ENCODE results near the gene COL20A1. TPM values are rescaled to one million over a fixed set of nuclear protein-coding genes. Genes with fewer than 3 reads are reported as not detected.

COL20A1 gene
- total and polyA plus RNA-seq, 2 donors (not counting 1 experiment from before 2014, with no cell fraction given) = not detected

- TF ChIP-seq EZH2 (IDR thresholded peaks at IDR 0.05; ENCODE audit: borderline replicate concordance, insufficient read depth, low read depth, low read length, poor library complexity, severe bottlenecking) (no peak), CTCF (IDR thresholded peaks at IDR 0.05) (no peak)
- Histone ChIP-seq H3K27ac (ENCODE audit: low read length in 2 of 2) (no peak overlapping the region), H3K4me2 (replicated peaks; ENCODE audit: low read depth, low read length, poor library complexity, severe bottlenecking) (peak overlapping the region; percentile 47), H4K20me1 (ENCODE audit: control insufficient read depth, insufficient read depth, low read length, poor library complexity, severe bottlenecking) (no peaks in the 10 kb centered on the region), H3K9ac (ENCODE audit: low read length) (no peak overlapping the region), H3K4me3 (ENCODE audit: control extremely low read depth in 1 of 5, extremely low read depth in 1 of 5, insufficient read depth in 1 of 5, low read depth in 2 of 5, low read length in 4 of 5) (no peak overlapping the region), H3K79me2 (ENCODE audit: control insufficient read depth, insufficient read depth, low read length) (no peaks in the 10 kb centered on the region), H3K27me3 (replicated peaks in 1 of 4; ENCODE audit: control extremely low read depth in 1 of 4, control insufficient read depth in 3 of 4, insufficient read depth in 4 of 4, low read length in 3 of 4) (no peaks in the 10 kb centered on the region), H2AFZ (ENCODE audit: insufficient read depth, low read depth, low read length, poor library complexity, severe bottlenecking) (no peak overlapping the region), H3K36me3 (replicated peaks in 1 of 2; ENCODE audit: control extremely low read depth in 1 of 2, control insufficient read depth in 1 of 2, extremely low read depth in 1 of 2, insufficient read depth in 2 of 2, low read length in 1 of 2) (peaks cover 0 to 33% of the 10 kb centered on the region in 2 experiments), H3K4me1 (ENCODE audit: control insufficient read depth in 2 of 2, insufficient read depth in 2 of 2, low read length in 2 of 2) (no peaks in the 10 kb centered on the region), H3K9me3 (ENCODE audit: control extremely low read depth in 1 of 3, control insufficient read depth in 2 of 3, insufficient read depth in 1 of 3, low read length in 2 of 3) (no peaks in the 10 kb centered on the region)
- Mint-ChIP-seq H3K4me3 (no peak overlapping the region), H3K27me3 (no peaks in the 10 kb centered on the region), H3K9me3 (ENCODE audit: insufficient read depth) (no peaks in the 10 kb centered on the region), H3K27ac (no peak overlapping the region), H3K4me1 (peaks cover 1% of the 10 kb centered on the region)
- ATAC-seq (ENCODE audit: low read depth) = no peak
- 97% methylated on average over 31 of the region's 33 CpGs for WGBS (ENCODE audit: insufficient coverage)
- intact Hi-C loops (cut with micrococcal nuclease) = no loop called here
- POLR2A ChIA-PET = no interaction called here
- CTCF ChIA-PET = no interaction called here
- no peak for DNase-seq
Observed at GRCh38 chr20:63283397-63284082, 9.4 kb upstream of the COL20A1 start.

GRCh38 chr20:63284083-63284440 is 8.9 kb upstream of the COL20A1 start:
- Mint-ChIP-seq H3K27ac (no peak overlapping the region), H3K27me3 (no peaks in the 10 kb centered on the region), H3K4me3 (peak overlapping the region; percentile 23), H3K9me3 (ENCODE audit: insufficient read depth) (no peaks in the 10 kb centered on the region), H3K4me1 (peaks cover 1% of the 10 kb centered on the region)
- H3K4me2 ChIP-seq (replicated peaks; ENCODE audit: low read depth, low read length, poor library complexity, severe bottlenecking) = peak overlapping the region; percentile 47
- H3K4me1 ChIP-seq (ENCODE audit: control insufficient read depth in 2 of 2, insufficient read depth in 2 of 2, low read length in 2 of 2) = no peaks in the 10 kb centered on the region
- WGBS (ENCODE audit: insufficient coverage) = 65% methylated on average over 7 of the region's 14 CpGs
- intact Hi-C loops (cut with micrococcal nuclease) = no loop called here
- H3K4me3 ChIP-seq (ENCODE audit: control extremely low read depth in 1 of 5, extremely low read depth in 1 of 5, insufficient read depth in 1 of 5, low read depth in 2 of 5, low read length in 4 of 5) = peak overlapping the region in 2 of 5 experiments; percentile 28 to 32
- H3K27me3 ChIP-seq (replicated peaks in 1 of 4; ENCODE audit: control extremely low read depth in 1 of 4, control insufficient read depth in 3 of 4, insufficient read depth in 4 of 4, low read length in 3 of 4) = no peaks in the 10 kb centered on the region
- ChIA-PET POLR2A (no interaction called here), CTCF (no interaction called here)
- no peak overlapping the region for H2AFZ ChIP-seq (ENCODE audit: insufficient read depth, low read depth, low read length, poor library complexity, severe bottlenecking)
- no peak overlapping the region for H3K9ac ChIP-seq (ENCODE audit: low read length)
- no peaks in the 10 kb centered on the region for H4K20me1 ChIP-seq (ENCODE audit: control insufficient read depth, insufficient read depth, low read length, poor library complexity, severe bottlenecking)
- ATAC-seq (ENCODE audit: low read depth) = no peak
- peaks cover 0 to 28% of the 10 kb centered on the region in 2 experiments for H3K36me3 ChIP-seq (replicated peaks in 1 of 2; ENCODE audit: control extremely low read depth in 1 of 2, control insufficient read depth in 1 of 2, extremely low read depth in 1 of 2, insufficient read depth in 2 of 2, low read length in 1 of 2)
- H3K79me2 ChIP-seq (ENCODE audit: control insufficient read depth, insufficient read depth, low read length) = no peaks in the 10 kb centered on the region
- no peak for DNase-seq
- H3K27ac ChIP-seq (ENCODE audit: low read length in 2 of 2) = no peak overlapping the region
- no peak for TF ChIP-seq CTCF (IDR thresholded peaks at IDR 0.05)
- TF ChIP-seq EZH2 (IDR thresholded peaks at IDR 0.05; ENCODE audit: borderline replicate concordance, insufficient read depth, low read depth, low read length, poor library complexity, severe bottlenecking) = no peak
- no peaks in the 10 kb centered on the region for H3K9me3 ChIP-seq (ENCODE audit: control extremely low read depth in 1 of 3, control insufficient read depth in 2 of 3, insufficient read depth in 1 of 3, low read length in 2 of 3)

Data from B cell (primary cell).